H9 (cell line): ENCODE measurements around the gene VAV2. TPM values are rescaled to one million over a fixed set of nuclear protein-coding genes. Genes with fewer than 3 reads are reported as not detected.

Source experiments
- DNase-seq: peaks from one replicate; pipeline ENCODE4 v3.0.0-alpha.2; 2017
- H2AFZ ChIP-seq: one replicate; pipeline ENCODE4 v1.6.1; 2013; ENCODE audit warnings: mild to moderate bottlenecking, low read length, control low read depth, moderate library complexity
- H2AK5ac ChIP-seq: 2 replicates; pipeline ENCODE4 v1.6.1; 2013; ENCODE audit warnings: low read length, control low read depth, mixed read lengths; ENCODE audit not compliant: insufficient read length
- H2BK120ac ChIP-seq: one replicate; pipeline ENCODE4 v1.6.1; 2013; ENCODE audit warnings: low read depth, mild to moderate bottlenecking, low read length, control low read depth, inconsistent platforms; ENCODE audit not compliant: poor library complexity, severe bottlenecking
- H2BK12ac ChIP-seq: 2 replicates; pipeline ENCODE4 v1.6.1; 2013; ENCODE audit warnings: low read length, control low read depth, mixed read lengths, low read depth; ENCODE audit not compliant: insufficient read length
- H2BK15ac ChIP-seq: 2 replicates; pipeline ENCODE4 v1.6.1; 2013; ENCODE audit warnings: low read depth, low read length, control low read depth
- H2BK20ac ChIP-seq: one replicate; pipeline ENCODE4 v1.6.1; 2013; ENCODE audit warnings: low read depth, mild to moderate bottlenecking, low read length, control low read depth, inconsistent platforms; ENCODE audit not compliant: poor library complexity, severe bottlenecking
- H2BK5ac ChIP-seq: 2 replicates; pipeline ENCODE4 v1.6.1; 2013; ENCODE audit warnings: low read length, control low read depth, mixed read lengths; ENCODE audit not compliant: insufficient read length
- H3K14ac ChIP-seq: 2 replicates; pipeline ENCODE4 v1.6.1; 2013; ENCODE audit warnings: low read length, control low read depth; ENCODE audit not compliant: insufficient read depth
- H3K18ac ChIP-seq: 2 replicates; pipeline ENCODE4 v1.6.1; 2013; ENCODE audit warnings: low read depth, mild to moderate bottlenecking, mixed read lengths, low read length, control low read depth; ENCODE audit not compliant: insufficient read length
- H3K23ac ChIP-seq: 2 replicates; pipeline ENCODE4 v1.6.1; 2013; ENCODE audit warnings: low read length, control low read depth, mixed read lengths, low read depth; ENCODE audit not compliant: insufficient read length
- H3K23me2 ChIP-seq: 2 replicates; pipeline ENCODE4 v1.6.1; 2013; ENCODE audit warnings: low read depth, mild to moderate bottlenecking, mixed read lengths, low read length, control low read depth; ENCODE audit not compliant: insufficient read length, poor library complexity, severe bottlenecking
- H3K27ac ChIP-seq: 2 replicates; pipeline ENCODE4 v1.5.1; 2013; ENCODE audit warnings: low read length, control low read depth, mixed read lengths, low read depth; ENCODE audit not compliant: insufficient read length
- H3K27me3 ChIP-seq: 2 replicates; pipeline ENCODE4 v1.6.1; 2013; ENCODE audit warnings: low read length, control low read depth, inconsistent platforms; ENCODE audit not compliant: insufficient read depth
- H3K4ac ChIP-seq: 2 replicates; pipeline ENCODE4 v1.6.1; 2013; ENCODE audit warnings: low read depth, mild to moderate bottlenecking, control low read depth, inconsistent platforms, low read length, moderate library complexity
- H3K4me1 ChIP-seq: 2 replicates; pipeline ENCODE4 v1.6.1; 2013; ENCODE audit warnings: low read length, control low read depth, inconsistent platforms; ENCODE audit not compliant: insufficient read depth
- H3K4me2 ChIP-seq: 2 replicates; pipeline ENCODE4 v1.6.1; 2013; ENCODE audit warnings: low read length, control low read depth, mixed read lengths; ENCODE audit not compliant: insufficient read length, insufficient read depth
- H3K56ac ChIP-seq: 2 replicates; pipeline ENCODE4 v1.6.1; 2013; ENCODE audit warnings: low read depth, mild to moderate bottlenecking, mixed read lengths, low read length, control low read depth; ENCODE audit not compliant: insufficient read length
- H3K79me1 ChIP-seq: 2 replicates; pipeline ENCODE4 v1.6.1; 2013; ENCODE audit warnings: low read depth, mild to moderate bottlenecking, moderate library complexity, low read length, control low read depth, inconsistent platforms; ENCODE audit not compliant: insufficient read depth, poor library complexity, severe bottlenecking
- H3K79me2 ChIP-seq: 2 replicates; pipeline ENCODE4 v1.6.1; 2013; ENCODE audit warnings: low read length, control low read depth, inconsistent platforms; ENCODE audit not compliant: insufficient read depth
- H3K9ac ChIP-seq: 2 replicates; pipeline ENCODE4 v1.6.1; 2013; ENCODE audit warnings: low read length, control low read depth, mixed read lengths; ENCODE audit not compliant: insufficient read length; ENCODE audit errors: extremely low read depth
- H3K9me3 ChIP-seq: one replicate; pipeline ENCODE4 v1.6.1; 2013; ENCODE audit warnings: low read depth, low read length, inconsistent platforms; ENCODE audit not compliant: control insufficient read depth
- H3T11ph ChIP-seq: one replicate; pipeline ENCODE4 v1.6.1; 2013; ENCODE audit warnings: mild to moderate bottlenecking, low read length, control low read depth, inconsistent platforms
- H4K20me1 ChIP-seq: one replicate; pipeline ENCODE4 v1.6.1; 2013; ENCODE audit not compliant: control insufficient read depth, insufficient read length, insufficient read depth
- H4K5ac ChIP-seq: 2 replicates; pipeline ENCODE4 v1.6.1; 2013; ENCODE audit warnings: low read depth, mild to moderate bottlenecking, mixed read lengths, low read length, control low read depth; ENCODE audit not compliant: insufficient read length
- H4K8ac ChIP-seq: replicated peaks from 2 replicates; pipeline ENCODE4 v1.6.1; 2013; ENCODE audit warnings: low read length, control low read depth, mixed read lengths, low read depth; ENCODE audit not compliant: insufficient read length
- H4K91ac ChIP-seq: 2 replicates; pipeline ENCODE4 v1.6.1; 2013; ENCODE audit warnings: low read depth, mild to moderate bottlenecking, moderate library complexity, mixed read lengths, low read length, control low read depth; ENCODE audit not compliant: insufficient read length
- H3K27ac Mint-ChIP-seq, 3 experiments: 2 replicates in 2 of 3; 3 replicates in 1 of 3; pipeline ENCODE4 v1.8.0; 2020 to 2021; ENCODE audit warnings: mixed read lengths in 3 of 3, mild to moderate bottlenecking in 1 of 3, moderate library complexity in 1 of 3
- H3K27me3 Mint-ChIP-seq: 2 replicates; pipeline ENCODE4 v1.8.0; 2021; ENCODE audit warnings: low read depth, mild to moderate bottlenecking, moderate library complexity, mixed read lengths
- H3K36me3 Mint-ChIP-seq, 3 experiments: 2 replicates in 2 of 3; 3 replicates in 1 of 3; pipeline ENCODE4 v1.8.0; 2020 to 2021; ENCODE audit warnings: low read depth in 3 of 3, mixed read lengths in 3 of 3; ENCODE audit not compliant: insufficient read depth in 1 of 3
- H3K4me1 Mint-ChIP-seq, 2 experiments: 2 replicates each; pipeline ENCODE4 v1.8.0; 2020; ENCODE audit warnings: mixed read lengths in 2 of 2
- H3K4me3 Mint-ChIP-seq, 2 experiments: 2 replicates in 1 of 2; 3 replicates in 1 of 2; pipeline ENCODE4 v1.8.0; 2020 to 2021; ENCODE audit warnings: mild to moderate bottlenecking in 2 of 2, mixed read lengths in 2 of 2, moderate library complexity in 1 of 2
- H3K9me3 Mint-ChIP-seq, 2 experiments: 2 replicates in 1 of 2; 3 replicates in 1 of 2; pipeline ENCODE4 v1.8.0; 2020; ENCODE audit warnings: mild to moderate bottlenecking in 2 of 2, mixed read lengths in 2 of 2, moderate library complexity in 1 of 2
- WGBS: extraction: QIAGEN DNeasy Blood & Tissue Kit; methylation state at CpG from one replicate; pipeline ENCODE4 v1.1.7; 2013; ENCODE audit warnings: missing lambda C conversion rate, low lambda C conversion rate, mixed read lengths; ENCODE audit not compliant: insufficient read length; ENCODE audit errors: extremely low coverage; 5-methylcytosine and 5-hydroxymethylcytosine counted together
- total RNA-seq: library from RNA; stranded (reverse); gene quantifications from 2 replicates; pipeline ENCODE4 v1.2.1, GENCODE V29; 2021
- TF ChIP-seq, protein P1 (sequence below): fragments of 200-600 bp; sonication (generic); conservative IDR thresholded peaks from 3 replicates; pipeline ENCODE4 v1.8.0; 2021; ENCODE audit warnings: antibody characterized with exemption, mild to moderate bottlenecking

Gene VAV2
- total RNA-seq, 1 experiment from 2014 or later = 58.7 TPM

DNA sequence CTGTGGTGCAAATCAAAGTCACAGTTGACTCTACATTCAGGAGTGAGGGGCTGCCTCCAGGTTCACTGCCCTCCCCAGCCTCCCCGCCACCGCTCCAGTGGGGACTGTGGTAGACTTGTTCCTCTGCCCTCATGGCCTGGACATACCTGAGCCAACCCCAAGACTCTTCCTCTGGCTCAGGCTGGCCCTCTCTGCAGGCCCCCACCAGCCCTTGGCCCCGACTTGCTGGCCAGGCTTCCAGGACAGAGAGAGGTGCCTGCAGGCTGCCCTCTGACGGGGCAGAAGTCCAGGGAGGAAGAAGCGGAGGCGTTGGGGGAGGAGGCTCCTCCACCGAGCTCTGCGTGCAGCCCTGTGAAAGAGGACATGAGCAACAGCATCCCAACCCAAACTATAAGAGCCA lies 251.2 kb downstream of the VAV2 start:
- Histone ChIP-seq H3K23me2 (peaks cover 2% of the 10 kb centered on the region), H3T11ph (no peak overlapping the region), H4K8ac (no peak overlapping the region), H3K4me1 (no peaks in the 10 kb centered on the region), H2AFZ (no peak overlapping the region), H4K91ac (no peak overlapping the region), H2BK20ac (no peak overlapping the region), H2BK12ac (no peak overlapping the region), H3K56ac (no peak overlapping the region), H2BK120ac (no peak overlapping the region), H3K27ac (no peak overlapping the region), H3K9ac (no peak overlapping the region), H4K20me1 (no peaks in the 10 kb centered on the region), H3K23ac (no peak overlapping the region), H3K14ac (no peak overlapping the region), H4K5ac (no peak overlapping the region), H3K4ac (no peak overlapping the region), H3K9me3 (no peaks in the 10 kb centered on the region), H3K79me1 (no peaks in the 10 kb centered on the region), H3K79me2 (no peaks in the 10 kb centered on the region), H3K27me3 (no peaks in the 10 kb centered on the region), H2BK15ac (no peak overlapping the region), H3K4me2 (no peak overlapping the region), H3K18ac (no peak overlapping the region), H2AK5ac (no peak overlapping the region), H2BK5ac (no peak overlapping the region)
- peaks cover 4 to 21% of the 10 kb centered on the region in 2 experiments for H3K4me1 Mint-ChIP-seq
- TF ChIP-seq, protein P1, sequence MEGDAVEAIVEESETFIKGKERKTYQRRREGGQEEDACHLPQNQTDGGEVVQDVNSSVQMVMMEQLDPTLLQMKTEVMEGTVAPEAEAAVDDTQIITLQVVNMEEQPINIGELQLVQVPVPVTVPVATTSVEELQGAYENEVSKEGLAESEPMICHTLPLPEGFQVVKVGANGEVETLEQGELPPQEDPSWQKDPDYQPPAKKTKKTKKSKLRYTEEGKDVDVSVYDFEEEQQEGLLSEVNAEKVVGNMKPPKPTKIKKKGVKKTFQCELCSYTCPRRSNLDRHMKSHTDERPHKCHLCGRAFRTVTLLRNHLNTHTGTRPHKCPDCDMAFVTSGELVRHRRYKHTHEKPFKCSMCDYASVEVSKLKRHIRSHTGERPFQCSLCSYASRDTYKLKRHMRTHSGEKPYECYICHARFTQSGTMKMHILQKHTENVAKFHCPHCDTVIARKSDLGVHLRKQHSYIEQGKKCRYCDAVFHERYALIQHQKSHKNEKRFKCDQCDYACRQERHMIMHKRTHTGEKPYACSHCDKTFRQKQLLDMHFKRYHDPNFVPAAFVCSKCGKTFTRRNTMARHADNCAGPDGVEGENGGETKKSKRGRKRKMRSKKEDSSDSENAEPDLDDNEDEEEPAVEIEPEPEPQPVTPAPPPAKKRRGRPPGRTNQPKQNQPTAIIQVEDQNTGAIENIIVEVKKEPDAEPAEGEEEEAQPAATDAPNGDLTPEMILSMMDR = no peak
- peaks cover 3 to 5% of the 10 kb centered on the region in 2 experiments; a peak in 4 of 5 replicates for H3K9me3 Mint-ChIP-seq
- no peak overlapping the region for H3K4me3 Mint-ChIP-seq
- no peaks in the 10 kb centered on the region; a peak in 1 of 7 replicates for H3K36me3 Mint-ChIP-seq
- no peak overlapping the region for H3K27ac Mint-ChIP-seq
- DNase-seq = no peak
- H3K27me3 Mint-ChIP-seq = peaks cover 19% of the 10 kb centered on the region
- WGBS = no CpG with 5 or more reads among the region's 8 CpGs
